ENCODE measurements around the gene AP3D1. TPM values are rescaled to one million over a fixed set of nuclear protein-coding genes. Genes with fewer than 3 reads are reported as not detected.

Gene AP3D1
- total RNA-seq, 1 experiment from 2014 or later, result 75.5 TPM

- ChIA-PET POLR2A (ENCODE audit: unreplicated experiment) (no interaction called here), CTCF (no interaction called here)
- H3F3A ChIP-seq (ENCODE audit: insufficient read depth, low read depth), result no peaks in the 10 kb centered on the region
- peaks cover 12% of the 10 kb centered on the region; the same call in 1 of the 2 replicates for H4K20me1 ChIP-seq (ENCODE audit: insufficient read depth)
- DNase-seq, result no peak
- BruUV-seq (replicated peaks), result no TSS peak
- H3K4me1 ChIP-seq (replicated peaks; ENCODE audit: insufficient read depth), result no peaks in the 10 kb centered on the region
- no peaks in the 10 kb centered on the region for H3K36me3 ChIP-seq (ENCODE audit: low read depth)
- no peaks in the 10 kb centered on the region for H3K27me3 ChIP-seq (ENCODE audit: insufficient read depth, low read depth)
- no peak overlapping the region for H3K4me3 ChIP-seq
- no peaks in the 10 kb centered on the region for H3K9me2 ChIP-seq (ENCODE audit: insufficient read depth)
- no peaks in the 10 kb centered on the region for H3K79me2 ChIP-seq (ENCODE audit: low read depth)
- intact Hi-C loops (cut with micrococcal nuclease; ENCODE audit: unreplicated experiment), result no loop called here
- TF ChIP-seq EZH2 (IDR thresholded peaks at IDR 0.05; ENCODE audit: low read depth) (no peak), CTCF (conservative IDR thresholded peaks at IDR 0.05) (no peak)
- H2AFZ ChIP-seq, result no peak overlapping the region
- H3K9me3 ChIP-seq (ENCODE audit: insufficient read depth, low read depth), result no peaks in the 10 kb centered on the region
- H3K27ac ChIP-seq, result no peak overlapping the region
- no peak overlapping the region for H3K4me2 ChIP-seq
These were observed 23.6 kb downstream of the AP3D1 start for GRCh38 chr19:2127758-2128157.

- BruUV-seq (replicated peaks), result no TSS peak
- H3K9me2 ChIP-seq (ENCODE audit: insufficient read depth), result no peaks in the 10 kb centered on the region
- no peaks in the 10 kb centered on the region for H3F3A ChIP-seq (ENCODE audit: insufficient read depth, low read depth)
- H4K20me1 ChIP-seq (ENCODE audit: insufficient read depth), result peaks cover 12% of the 10 kb centered on the region; the same call in 1 of the 2 replicates
- ChIA-PET POLR2A (ENCODE audit: unreplicated experiment) (no interaction called here), CTCF (no interaction called here)
- H3K36me3 ChIP-seq (ENCODE audit: low read depth), result no peaks in the 10 kb centered on the region
- H3K4me3 ChIP-seq, result no peak overlapping the region
- H3K4me1 ChIP-seq (replicated peaks; ENCODE audit: insufficient read depth), result no peaks in the 10 kb centered on the region
- no peaks in the 10 kb centered on the region for H3K27me3 ChIP-seq (ENCODE audit: insufficient read depth, low read depth)
- no peak overlapping the region for H2AFZ ChIP-seq
- H3K9me3 ChIP-seq (ENCODE audit: insufficient read depth, low read depth), result no peaks in the 10 kb centered on the region
- H3K27ac ChIP-seq, result no peak overlapping the region
- H3K79me2 ChIP-seq (ENCODE audit: low read depth), result no peaks in the 10 kb centered on the region
- intact Hi-C loops (cut with micrococcal nuclease; ENCODE audit: unreplicated experiment), result no loop called here
- no peak for DNase-seq
- no peak overlapping the region for H3K4me2 ChIP-seq
- TF ChIP-seq EZH2 (IDR thresholded peaks at IDR 0.05; ENCODE audit: low read depth) (no peak), CTCF (conservative IDR thresholded peaks at IDR 0.05) (no peak)
These were observed 24.4 kb downstream of the AP3D1 start for GRCh38 chr19:2126879-2127518.

GRCh38 chr19:2123682-2124387 lies 27.5 kb downstream of the AP3D1 start:
- CTCF ChIA-PET, result no interaction called here

More at GRCh38 chr19:2123682-2124387, 27.5 kb downstream of the AP3D1 start:
- no peaks in the 10 kb centered on the region for H3K4me1 ChIP-seq (replicated peaks; ENCODE audit: insufficient read depth)
- no peak for TF ChIP-seq EZH2 (IDR thresholded peaks at IDR 0.05; ENCODE audit: low read depth)
- no peak for TF ChIP-seq CTCF (conservative IDR thresholded peaks at IDR 0.05)
- H4K20me1 ChIP-seq (ENCODE audit: insufficient read depth), result peaks cover 12% of the 10 kb centered on the region; the same call in 1 of the 2 replicates
- no TSS peak for BruUV-seq (replicated peaks)
- no peak for DNase-seq
- H3K27me3 ChIP-seq (ENCODE audit: insufficient read depth, low read depth), result no peaks in the 10 kb centered on the region
- no peak overlapping the region for H3K27ac ChIP-seq
- no peak overlapping the region for H2AFZ ChIP-seq
- no peaks in the 10 kb centered on the region for H3K9me3 ChIP-seq (ENCODE audit: insufficient read depth, low read depth)
- H3K9me2 ChIP-seq (ENCODE audit: insufficient read depth), result no peaks in the 10 kb centered on the region
- POLR2A ChIA-PET (ENCODE audit: unreplicated experiment), result no interaction called here
- intact Hi-C loops (cut with micrococcal nuclease; ENCODE audit: unreplicated experiment), result no loop called here
- H3F3A ChIP-seq (ENCODE audit: insufficient read depth, low read depth), result no peaks in the 10 kb centered on the region
- H3K79me2 ChIP-seq (ENCODE audit: low read depth), result no peaks in the 10 kb centered on the region
- no peak overlapping the region for H3K4me2 ChIP-seq
- H3K36me3 ChIP-seq (ENCODE audit: low read depth), result no peaks in the 10 kb centered on the region
- no peak overlapping the region for H3K4me3 ChIP-seq

Data from PC-9 (cell line).